ENCODE measurements around the gene IL1RAPL1.

The IL1RAPL1 gene

DNA sequence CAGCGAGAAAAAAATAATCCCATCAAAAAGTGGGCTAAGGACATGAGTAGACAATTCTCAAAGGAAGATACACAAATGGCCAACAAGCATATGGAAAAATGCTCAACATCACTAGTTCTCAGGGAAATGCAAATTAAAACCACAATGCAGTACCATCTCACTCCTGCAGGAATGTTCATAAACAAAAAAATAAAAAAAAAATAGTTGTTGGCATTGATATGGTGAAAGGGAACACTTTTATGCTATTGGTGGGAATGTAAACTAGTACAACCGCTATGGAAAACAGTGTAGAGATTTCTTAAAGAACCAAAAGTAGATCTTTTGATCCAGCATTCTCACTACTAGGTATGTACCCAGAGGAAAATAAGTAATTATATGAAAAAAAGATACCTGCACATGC, 1119.8 kb downstream of the IL1RAPL1 start:
- no peak for TF ChIP-seq ZFX (IDR thresholded peaks at IDR 0.05)
- TF ChIP-seq, protein P1, sequence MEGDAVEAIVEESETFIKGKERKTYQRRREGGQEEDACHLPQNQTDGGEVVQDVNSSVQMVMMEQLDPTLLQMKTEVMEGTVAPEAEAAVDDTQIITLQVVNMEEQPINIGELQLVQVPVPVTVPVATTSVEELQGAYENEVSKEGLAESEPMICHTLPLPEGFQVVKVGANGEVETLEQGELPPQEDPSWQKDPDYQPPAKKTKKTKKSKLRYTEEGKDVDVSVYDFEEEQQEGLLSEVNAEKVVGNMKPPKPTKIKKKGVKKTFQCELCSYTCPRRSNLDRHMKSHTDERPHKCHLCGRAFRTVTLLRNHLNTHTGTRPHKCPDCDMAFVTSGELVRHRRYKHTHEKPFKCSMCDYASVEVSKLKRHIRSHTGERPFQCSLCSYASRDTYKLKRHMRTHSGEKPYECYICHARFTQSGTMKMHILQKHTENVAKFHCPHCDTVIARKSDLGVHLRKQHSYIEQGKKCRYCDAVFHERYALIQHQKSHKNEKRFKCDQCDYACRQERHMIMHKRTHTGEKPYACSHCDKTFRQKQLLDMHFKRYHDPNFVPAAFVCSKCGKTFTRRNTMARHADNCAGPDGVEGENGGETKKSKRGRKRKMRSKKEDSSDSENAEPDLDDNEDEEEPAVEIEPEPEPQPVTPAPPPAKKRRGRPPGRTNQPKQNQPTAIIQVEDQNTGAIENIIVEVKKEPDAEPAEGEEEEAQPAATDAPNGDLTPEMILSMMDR (conservative IDR thresholded peaks at IDR 0.05): no peak
- H3K27ac ChIP-seq: no peak overlapping the region

DNA sequence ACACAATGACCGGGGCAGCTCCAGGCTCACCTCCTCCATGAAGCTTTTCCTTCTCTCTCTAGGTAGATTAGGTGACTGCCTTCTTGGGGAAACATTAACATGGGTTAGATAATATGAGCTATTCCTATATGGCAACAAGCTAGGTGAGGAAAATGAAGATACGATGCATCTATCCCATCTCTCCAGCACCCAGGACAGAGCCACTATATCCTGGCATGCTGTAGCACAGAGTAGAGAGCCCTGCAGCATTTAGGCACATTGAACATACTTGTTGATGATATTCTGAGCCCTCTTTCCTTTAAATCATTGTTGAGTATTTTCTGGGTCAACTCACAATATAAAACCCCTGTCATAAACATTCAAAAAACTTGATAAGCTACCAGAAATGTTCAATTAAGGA, 1133.9 kb downstream of the IL1RAPL1 start:
- TF ChIP-seq ZFX (IDR thresholded peaks at IDR 0.05): no peak
- TF ChIP-seq, protein P1 (conservative IDR thresholded peaks at IDR 0.05): no peak
- no peak overlapping the region for H3K27ac ChIP-seq

DNA sequence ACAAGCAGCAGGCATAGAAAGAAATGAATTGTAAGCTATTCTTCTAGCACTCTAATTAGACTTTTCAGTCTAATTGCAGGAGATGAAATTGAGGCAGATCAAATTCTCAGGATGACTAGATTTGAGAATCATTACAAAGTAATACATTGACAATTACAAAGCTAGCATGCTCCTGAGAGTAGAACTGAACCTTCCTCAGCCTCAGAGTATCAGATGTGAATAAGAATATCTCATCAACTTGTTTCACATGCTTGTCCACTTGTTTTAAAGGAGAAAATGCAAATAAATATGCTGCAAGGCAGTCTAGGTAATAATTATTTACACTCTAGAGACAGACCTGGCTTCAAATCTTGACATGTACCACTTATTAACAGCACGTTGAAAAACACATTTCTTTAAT, 1137.1 kb downstream of the IL1RAPL1 start:
- no peak for TF ChIP-seq ZFX (IDR thresholded peaks at IDR 0.05)
- TF ChIP-seq, protein P1 (conservative IDR thresholded peaks at IDR 0.05): no peak
- H3K27ac ChIP-seq: no peak overlapping the region

DNA sequence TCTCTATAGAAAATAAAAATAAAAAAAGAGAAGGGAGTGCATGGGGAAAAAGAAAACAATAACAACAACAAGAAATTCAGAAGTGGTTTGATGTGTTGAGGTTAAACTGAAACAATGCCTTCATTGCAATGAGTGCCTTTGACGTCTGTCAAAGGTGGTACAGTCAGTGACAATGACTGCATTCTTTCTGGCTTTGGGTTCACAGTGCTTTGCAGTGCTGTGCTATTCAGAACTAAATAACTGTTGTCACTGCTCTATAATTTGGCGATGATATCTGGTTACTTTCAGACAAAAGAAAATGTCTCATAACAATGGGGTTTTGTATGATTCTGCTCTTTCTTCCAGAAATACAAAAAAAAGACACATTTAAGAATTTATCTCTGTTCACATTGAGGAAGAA, 1139.6 kb downstream of the IL1RAPL1 start:
- no peak for TF ChIP-seq ZFX (IDR thresholded peaks at IDR 0.05)
- TF ChIP-seq, protein P1 (conservative IDR thresholded peaks at IDR 0.05): no peak
- H3K27ac ChIP-seq: no peak overlapping the region

DNA sequence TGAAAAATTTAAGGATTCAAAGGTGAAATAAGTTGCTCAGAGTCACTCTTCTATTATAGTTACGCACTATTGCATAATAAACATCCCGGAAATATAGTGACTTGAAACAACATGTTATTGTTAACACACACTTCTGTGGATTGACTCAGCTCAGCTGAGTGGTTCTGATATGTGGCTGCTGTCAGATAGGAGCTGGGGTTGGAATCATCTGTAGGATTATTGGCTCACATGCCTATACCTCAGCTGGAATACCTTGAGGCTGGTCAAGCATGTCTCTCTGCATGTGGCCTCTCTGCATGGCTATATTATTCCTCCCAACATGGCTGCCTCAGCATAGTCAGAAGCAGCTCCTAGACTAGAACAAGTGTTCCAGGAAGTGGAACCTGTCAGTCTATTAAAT, 1141.4 kb downstream of the IL1RAPL1 start:
- H3K27ac ChIP-seq: no peak overlapping the region
- no peak for TF ChIP-seq ZFX (IDR thresholded peaks at IDR 0.05)
- TF ChIP-seq, protein P1 (conservative IDR thresholded peaks at IDR 0.05): no peak

DNA sequence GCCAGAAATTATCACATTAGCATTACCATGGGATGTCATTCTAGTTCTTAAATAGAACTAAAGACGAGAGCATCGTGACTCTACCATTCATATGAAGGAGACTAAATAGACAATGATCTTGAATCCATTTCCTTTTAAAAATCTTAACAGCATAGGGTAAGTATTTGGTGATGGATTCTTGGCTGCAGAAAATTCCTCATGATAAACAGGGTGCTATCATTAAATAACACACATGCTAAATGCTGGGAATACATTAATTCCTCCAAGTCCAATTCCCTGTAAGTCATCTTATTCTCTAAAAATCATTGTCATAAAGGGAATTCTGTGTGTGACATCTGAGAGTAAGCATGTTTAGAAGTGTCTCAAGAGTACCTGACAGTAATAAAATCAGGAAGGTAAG, 1157.7 kb downstream of the IL1RAPL1 start:
- no peak for TF ChIP-seq ZFX (IDR thresholded peaks at IDR 0.05)
- TF ChIP-seq, protein P1 (conservative IDR thresholded peaks at IDR 0.05): no peak
- no peak overlapping the region for H3K27ac ChIP-seq

DNA sequence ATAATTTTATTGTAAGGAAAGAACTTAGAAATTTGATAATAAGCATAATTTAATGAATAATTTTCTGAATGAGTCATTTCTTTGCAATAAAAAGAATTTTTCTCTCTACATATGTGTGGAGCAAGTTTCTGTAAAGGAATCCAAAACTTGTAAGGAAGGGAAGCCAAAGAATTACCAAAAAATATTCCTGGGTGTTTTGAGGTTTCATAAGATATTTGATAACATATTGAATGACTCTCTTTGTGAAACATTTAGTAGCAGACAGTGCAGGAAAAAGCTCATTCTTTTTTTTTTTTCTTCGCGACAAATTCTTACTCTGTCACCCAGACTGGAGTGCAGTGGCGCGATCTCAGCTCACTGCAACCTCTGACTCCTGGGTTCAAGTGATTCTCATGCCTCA, 1159.1 kb downstream of the IL1RAPL1 start:
- H3K27ac ChIP-seq: no peak overlapping the region
- TF ChIP-seq ZFX (IDR thresholded peaks at IDR 0.05): no peak
- TF ChIP-seq, protein P1 (conservative IDR thresholded peaks at IDR 0.05): no peak

Measured in C4-2B (cell line).